Suprapubic skin (tissue), 4 donors: ENCODE results near the gene PGM2L1. TPM values are rescaled to one million over a fixed set of nuclear protein-coding genes. Genes with fewer than 3 reads are reported as not detected.
A peak's percentile ranks its signal among the peaks of the same experiment; 100 is the strongest.

Experiments
- DNase-seq, 2 donors: peaks; one replicate each; pipeline ENCODE4 v3.0.0-alpha.2; 2019; ENCODE audit warnings: low spot score in 2 of 2
- H3K27ac ChIP-seq: fragments of 200-600 bp; sonication (generic); one replicate; pipeline ENCODE4 v1.5.1; 2019
- H3K27me3 ChIP-seq: fragments of 200-600 bp; sonication (generic); one replicate; pipeline ENCODE4 v1.5.1; 2019
- H3K36me3 ChIP-seq: fragments of 200-600 bp; sonication (generic); one replicate; pipeline ENCODE4 v1.5.1; 2019
- H3K4me1 ChIP-seq: fragments of 200-600 bp; sonication (generic); one replicate; pipeline ENCODE4 v1.5.1; 2019
- H3K4me3 ChIP-seq: fragments of 200-600 bp; sonication (generic); one replicate; pipeline ENCODE4 v1.5.1; 2019; ENCODE audit warnings: mild to moderate bottlenecking
- H3K9me3 ChIP-seq: fragments of 200-600 bp; sonication (generic); one replicate; pipeline ENCODE4 v1.5.1; 2019
- CTCF ChIP-seq, 2 donors: fragments of 200-600 bp in 1 of 2; fragments of 450-650 bp in 1 of 2; sonication (generic) in 1 of 2; IDR thresholded peaks; one replicate each; pipeline ENCODE4 v1.5.1; 2016 to 2019; ENCODE audit warnings: antibody characterized with exemption in 2 of 2, mild to moderate bottlenecking in 1 of 2, moderate library complexity in 1 of 2
- EP300 ChIP-seq: sonication (generic); formaldehyde crosslinking; IDR thresholded peaks from one replicate; pipeline ENCODE4 v1.6.1; 2017; ENCODE audit warnings: antibody characterized with exemption
- POLR2A ChIP-seq, 2 donors: fragments of 450-650 bp; IDR thresholded peaks; one replicate each; pipeline ENCODE4 v1.6.1; 2017; ENCODE audit warnings: antibody characterized with exemption in 2 of 2, mild to moderate bottlenecking in 2 of 2, moderate library complexity in 2 of 2
- POLR2AphosphoS5 ChIP-seq, 3 donors: sonication (generic); formaldehyde crosslinking; IDR thresholded peaks; one replicate each; pipeline ENCODE4 v1.6.1; 2017; ENCODE audit warnings: antibody characterized with exemption in 3 of 3
- WGBS: methylation state at CpG from one replicate; pipeline ENCODE4 v1.1.5; 2018; 5-methylcytosine and 5-hydroxymethylcytosine counted together
- total RNA-seq, 4 donors: library from RNA; depleted of rRNA; stranded (reverse); fragments of >200 nt; gene quantifications; one replicate each; pipeline ENCODE4 v1.1.0, GENCODE V29; 2016

The PGM2L1 gene
- total RNA-seq: 1 to 10 TPM in 3 of 4 donors, under 1 TPM in 1; 0.91 to 3.9 (median 2.0) TPM

DNA sequence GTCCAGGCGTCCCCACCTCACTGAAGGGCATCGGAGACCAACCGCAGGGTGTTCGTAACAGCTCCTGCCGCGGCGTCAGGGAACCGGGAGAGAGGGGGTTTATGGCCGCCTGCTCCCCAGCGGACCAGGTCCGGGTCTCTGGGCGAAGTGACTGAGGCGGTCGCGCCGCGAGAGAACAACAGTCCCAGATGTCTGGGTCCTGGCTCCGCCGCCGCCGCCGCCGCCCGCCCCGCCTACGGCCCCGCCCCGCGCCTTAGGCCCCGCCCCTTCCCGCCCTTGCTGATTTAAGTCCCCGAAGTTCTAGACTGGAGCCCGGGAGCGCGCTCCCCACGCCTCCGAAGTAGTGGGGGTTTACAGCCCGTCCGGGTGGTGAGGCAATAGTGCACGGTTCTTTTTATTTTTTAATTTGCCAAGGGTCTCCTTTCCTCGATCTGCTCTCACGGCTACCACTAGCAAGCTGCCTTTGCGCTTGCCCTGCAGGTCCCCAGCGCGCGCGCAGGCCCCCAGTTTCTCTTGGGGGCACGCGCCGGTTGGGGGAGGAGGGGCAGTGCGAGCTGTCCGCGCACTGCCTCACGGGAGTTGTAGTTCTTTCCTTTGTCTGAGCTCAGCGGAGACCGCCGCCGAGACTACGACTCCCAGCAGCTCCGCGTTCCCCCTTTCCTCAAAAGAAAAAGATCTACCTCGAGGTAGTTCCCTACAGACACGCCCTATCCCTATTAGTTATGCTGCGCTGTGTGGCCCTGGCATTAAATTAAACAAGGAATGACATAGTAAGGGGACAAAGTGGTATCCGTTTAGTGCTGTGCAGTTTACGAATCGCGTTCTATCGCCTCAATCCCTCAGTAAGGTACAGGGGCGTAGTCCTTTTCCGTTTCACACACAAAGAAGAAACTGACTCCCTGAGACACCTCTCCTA, at the start of gene PGM2L1:
Gene PGM2L1, minus strand, starts transcription at position 190 of the 916 bp plus-strand sequence. CDS start 272 bp downstream, outside the sequence.
- Histone ChIP-seq H3K9me3 (no peaks in the 10 kb centered on the region), H3K27ac (peak within 1 kb of the TSS; percentile 87), H3K4me3 (peak within 1 kb of the TSS; percentile 93), H3K36me3 (no peaks in the 10 kb centered on the region), H3K4me1 (peaks cover 18% of the 10 kb centered on the region), H3K27me3 (no peaks in the 10 kb centered on the region)
- TF ChIP-seq POLR2A (IDR thresholded peaks at IDR 0.05) (peak in 1 of 2 donors; percentile 14), POLR2AphosphoS5 (IDR thresholded peaks at IDR 0.05) (peak in 2 of 3 donors; percentile 26 to 51), CTCF (IDR thresholded peaks at IDR 0.05) (no peak)
- 0% methylated on average over 40 of the region's 71 CpGs for whole genome bisulfite sequencing
- DNase-seq: peak; percentile 95 to 96

DNA sequence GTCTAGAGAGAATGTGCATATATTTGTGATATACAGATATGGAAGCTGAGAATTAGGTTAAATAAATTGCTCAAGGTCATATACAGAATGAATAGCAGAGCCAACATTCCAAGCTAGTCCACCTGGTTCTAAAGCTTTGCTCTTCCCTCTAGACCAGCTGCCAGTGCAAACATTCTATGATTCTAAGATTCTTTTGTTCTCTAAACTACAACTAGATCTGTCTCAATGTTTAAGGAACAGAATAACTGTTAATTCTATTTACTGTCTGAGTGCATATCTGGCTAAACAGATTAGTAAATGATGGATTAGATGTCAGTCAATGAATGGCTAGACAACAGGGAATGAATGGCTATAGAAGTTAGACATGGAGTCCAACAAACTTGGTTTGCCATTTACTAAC, 49.5 kb upstream of the PGM2L1 start:
- H3K4me1 ChIP-seq: peaks cover 25% of the 10 kb centered on the region
- no peak for DNase-seq
- TF ChIP-seq CTCF (IDR thresholded peaks at IDR 0.05) (no peak), POLR2AphosphoS5 (IDR thresholded peaks at IDR 0.05) (no peak), POLR2A (IDR thresholded peaks at IDR 0.05) (no peak), EP300 (no peak)
- H3K4me3 ChIP-seq: no peak overlapping the region
- no peak overlapping the region for H3K27ac ChIP-seq
- H3K9me3 ChIP-seq: no peaks in the 10 kb centered on the region
- peaks cover 2% of the 10 kb centered on the region for H3K27me3 ChIP-seq
- H3K36me3 ChIP-seq: no peaks in the 10 kb centered on the region

DNA sequence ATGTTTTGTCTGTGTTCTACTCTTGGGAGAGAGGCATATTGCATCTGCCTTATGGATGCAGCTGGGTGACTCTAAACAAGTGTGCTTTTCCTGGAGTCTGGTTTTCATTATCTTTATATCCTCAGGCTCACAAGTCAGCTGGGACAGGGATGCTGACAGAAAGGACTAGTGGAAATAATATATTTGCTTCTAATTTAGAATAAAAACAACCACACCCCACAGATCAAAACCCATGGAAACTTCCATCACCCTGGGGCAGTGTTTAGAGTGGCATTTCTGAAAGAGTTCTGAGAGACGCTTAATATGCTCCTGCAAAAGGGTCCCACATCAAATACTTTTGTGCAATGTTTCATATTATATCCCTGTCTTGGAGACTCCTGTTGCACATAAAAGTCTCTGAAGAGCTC, 48.3 kb upstream of the PGM2L1 start:
- WGBS: 45% methylated on average over 1 of the region's 1 CpG
- DNase-seq: no peak
- Histone ChIP-seq H3K36me3 (no peaks in the 10 kb centered on the region), H3K9me3 (no peaks in the 10 kb centered on the region), H3K4me1 (peaks cover 25% of the 10 kb centered on the region), H3K27me3 (no peaks in the 10 kb centered on the region), H3K4me3 (no peak overlapping the region), H3K27ac (no peak overlapping the region)
- TF ChIP-seq CTCF (IDR thresholded peaks at IDR 0.05): no peak
- TF ChIP-seq POLR2AphosphoS5 (IDR thresholded peaks at IDR 0.05): no peak
- no peak for TF ChIP-seq POLR2A (IDR thresholded peaks at IDR 0.05)
- no peak for TF ChIP-seq EP300

DNA sequence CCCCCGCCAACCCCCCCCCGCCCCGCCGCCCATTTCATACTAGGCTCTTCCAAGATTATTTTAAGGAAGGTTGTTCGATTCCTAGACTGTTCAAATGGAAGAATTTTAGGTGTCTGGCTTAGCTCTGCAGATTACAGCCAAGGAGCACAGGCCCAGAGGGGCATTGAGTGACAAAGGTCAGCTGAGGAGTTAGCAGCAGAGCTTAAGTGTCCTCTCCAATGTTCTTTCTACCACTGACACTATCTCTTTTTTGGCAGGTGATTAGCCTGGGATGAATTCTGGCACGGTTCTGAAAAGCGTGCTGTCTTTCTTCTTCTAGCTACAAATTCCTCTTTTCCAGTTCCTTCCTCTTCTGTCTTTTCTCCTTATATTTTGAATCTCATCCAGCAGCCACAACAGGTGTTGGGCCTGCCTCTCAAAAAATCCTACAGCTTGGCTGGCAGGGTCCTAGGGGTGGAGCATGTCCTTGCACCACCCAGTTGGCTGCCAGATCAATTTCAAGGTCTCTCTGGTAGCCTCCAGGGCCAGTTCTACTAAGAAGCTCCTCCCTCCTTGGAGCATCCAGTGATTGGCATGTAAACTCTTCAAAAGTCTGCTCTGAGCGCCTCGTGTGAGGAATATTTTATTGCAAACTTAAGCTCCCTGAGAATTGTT, 46.1 kb upstream of the PGM2L1 start:
- Histone ChIP-seq H3K27ac (no peak overlapping the region), H3K4me3 (no peak overlapping the region), H3K4me1 (peaks cover 20% of the 10 kb centered on the region), H3K9me3 (no peaks in the 10 kb centered on the region), H3K27me3 (no peaks in the 10 kb centered on the region), H3K36me3 (no peaks in the 10 kb centered on the region)
- no peak for TF ChIP-seq POLR2A (IDR thresholded peaks at IDR 0.05)
- TF ChIP-seq POLR2AphosphoS5 (IDR thresholded peaks at IDR 0.05): no peak
- TF ChIP-seq EP300: no peak
- TF ChIP-seq CTCF (IDR thresholded peaks at IDR 0.05): no peak
- WGBS: 70% methylated on average over 9 of the region's 9 CpGs
- DNase-seq: no peak
